A673 (cell line): ENCODE measurements around the gene ATP6AP1. TPM values are rescaled to one million over a fixed set of nuclear protein-coding genes. Genes with fewer than 3 reads are reported as not detected.

Source experiments
- BruUV-seq: library from RNA; stranded (reverse); fragments of 400-500 nt; replicated peaks from 2 replicates; lab custom pipeline; 2021; lab: Mats Ljungman, UMichigan
- CTCF ChIA-PET: fragments of 300-600 bp; sonication (Branson Sonifier 250); formaldehyde crosslinking; loops from one replicate; lab custom pipeline; 2022; ENCODE audit warnings: antibody characterized with exemption; lab: Charles Lee
- POLR2A ChIA-PET: fragments of 300-600 bp; sonication (Branson Sonifier 250); formaldehyde crosslinking; loops from one replicate; lab custom pipeline; 2022; ENCODE audit warnings: antibody characterized with exemption; ENCODE audit not compliant: low non-redundant PET; lab: Charles Lee
- DNase-seq: peaks from one replicate; pipeline ENCODE4 v3.0.0-alpha.2; 2015; ENCODE audit warnings: low spot score
- H3K27ac ChIP-seq: fragments of 200-600 bp; sonication (generic); 2 replicates; pipeline ENCODE4 v1.5.1; 2016; ENCODE audit warnings: mixed run types, low read depth, mild to moderate bottlenecking, mixed read lengths, antibody characterized with exemption, low read length; ENCODE audit not compliant: poor library complexity, severe bottlenecking
- H3K27me3 ChIP-seq: fragments of 200-600 bp; sonication (generic); replicated peaks from 2 replicates; pipeline ENCODE4 v1.6.1; 2017; ENCODE audit warnings: mixed run types, low read depth, mild to moderate bottlenecking, mixed read lengths, antibody characterized with exemption, low read length; ENCODE audit not compliant: insufficient read depth, poor library complexity
- H3K36me3 ChIP-seq: fragments of 200-600 bp; sonication (generic); 2 replicates; pipeline ENCODE4 v1.6.1; 2016; ENCODE audit warnings: mixed run types, mild to moderate bottlenecking, mixed read lengths, antibody characterized with exemption, low read length; ENCODE audit not compliant: insufficient read depth, poor library complexity, severe bottlenecking
- H3K4me1 ChIP-seq: fragments of 200-600 bp; sonication (generic); 2 replicates; pipeline ENCODE4 v1.6.1; 2017; ENCODE audit warnings: mixed run types, mild to moderate bottlenecking, mixed read lengths, antibody characterized with exemption, low read length; ENCODE audit not compliant: insufficient read depth, poor library complexity, severe bottlenecking
- H3K4me3 ChIP-seq: fragments of 200-600 bp; sonication (generic); 2 replicates; pipeline ENCODE4 v1.5.1; 2016; ENCODE audit warnings: low read depth, mixed run types, mild to moderate bottlenecking, mixed read lengths, low read length; ENCODE audit not compliant: poor library complexity, severe bottlenecking
- H3K9me3 ChIP-seq: fragments of 200-600 bp; sonication (generic); 2 replicates; pipeline ENCODE4 v1.6.1; 2016; ENCODE audit warnings: mixed run types, low read depth, mild to moderate bottlenecking, mixed read lengths, antibody characterized with exemption, low read length; ENCODE audit not compliant: poor library complexity, severe bottlenecking
- EZH2 ChIP-seq: fragments of 200-600 bp; sonication (generic); IDR thresholded peaks from 2 replicates; pipeline ENCODE4 v1.6.1; 2017; ENCODE audit warnings: borderline replicate concordance, low read depth, mild to moderate bottlenecking, mixed read lengths, antibody characterized with exemption, low read length; ENCODE audit not compliant: poor library complexity, severe bottlenecking
- intact Hi-C: fragments of 100-400 bp; cut with micrococcal nuclease; formaldehyde crosslinking; loops from one replicate; pipeline ENCODE4 v1.10.0; 2022; ENCODE audit not compliant: unreplicated experiment
- total RNA-seq: library from RNA; stranded (reverse); gene quantifications from 2 replicates; pipeline ENCODE4 v1.2.3, GENCODE V29; 2021
- TF ChIP-seq, protein P1 (sequence below): fragments of 300-800, 200-600 bp; sonication (generic); conservative IDR thresholded peaks from 2 replicates; pipeline ENCODE4 v1.5.1; 2017; ENCODE audit warnings: low read depth, mild to moderate bottlenecking, antibody characterized with exemption, low read length, moderate library complexity, mixed read lengths

Gene ATP6AP1
- total RNA-seq, 1 experiment from 2014 or later, result 77.1 TPM

DNA sequence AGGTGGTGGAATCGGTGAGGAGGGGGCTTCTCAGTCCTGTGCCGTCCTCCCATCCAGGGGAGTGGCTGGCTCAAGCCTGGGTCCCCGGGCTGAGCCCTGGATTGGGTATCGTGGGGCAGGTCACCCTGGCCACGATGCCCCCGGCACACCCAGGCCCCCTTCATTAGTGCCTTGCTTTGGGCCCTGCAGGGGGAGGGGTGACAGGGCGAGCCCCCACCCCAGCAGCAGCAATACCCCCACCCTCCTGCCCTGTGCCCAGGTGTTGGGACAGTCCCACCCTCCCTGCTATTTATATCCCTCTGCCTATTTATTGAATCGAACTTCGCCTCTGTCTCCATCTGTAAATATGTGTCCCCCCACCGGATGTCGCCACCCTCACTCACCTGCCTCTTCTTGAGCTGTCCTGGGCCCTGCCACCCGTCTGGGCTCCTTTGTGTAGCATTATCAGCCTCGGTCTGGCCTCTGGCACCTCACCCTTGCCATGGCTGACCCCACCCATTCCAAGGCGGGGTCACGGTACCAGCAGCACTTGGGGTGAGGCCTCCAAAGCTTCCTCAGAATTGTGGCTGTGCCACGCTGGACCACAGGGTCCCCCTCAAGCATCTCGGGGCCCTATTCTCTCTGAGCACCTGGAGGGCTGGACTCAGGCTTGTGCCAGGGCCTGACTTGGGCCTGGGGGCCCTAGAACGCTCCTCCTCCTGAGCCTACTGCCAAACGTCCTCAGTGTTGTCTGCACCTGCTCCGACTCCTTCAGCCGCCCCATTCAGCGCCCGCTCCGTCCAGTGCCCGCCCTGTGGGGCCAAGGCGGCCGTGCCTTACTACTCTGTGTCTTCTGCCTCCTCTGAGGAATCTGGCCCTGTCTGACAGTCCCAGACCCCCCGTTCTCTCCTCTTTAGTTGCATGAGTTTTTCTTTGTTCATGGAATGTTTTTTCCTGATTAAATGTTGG is 44.5 kb downstream of the ATP6AP1 start:
- no peak overlapping the region for H3K27ac ChIP-seq
- POLR2A ChIA-PET, result no interaction called here
- H3K9me3 ChIP-seq, result no peaks in the 10 kb centered on the region
- CTCF ChIA-PET, result no interaction called here
- DNase-seq, result no peak
- no peaks in the 10 kb centered on the region for H3K27me3 ChIP-seq
- H3K4me1 ChIP-seq, result no peaks in the 10 kb centered on the region
- no TSS peak for BruUV-seq
- peaks cover 5% of the 10 kb centered on the region for H3K36me3 ChIP-seq
- H3K4me3 ChIP-seq, result no peak overlapping the region
- TF ChIP-seq EZH2, result no peak
- TF ChIP-seq, protein P1, sequence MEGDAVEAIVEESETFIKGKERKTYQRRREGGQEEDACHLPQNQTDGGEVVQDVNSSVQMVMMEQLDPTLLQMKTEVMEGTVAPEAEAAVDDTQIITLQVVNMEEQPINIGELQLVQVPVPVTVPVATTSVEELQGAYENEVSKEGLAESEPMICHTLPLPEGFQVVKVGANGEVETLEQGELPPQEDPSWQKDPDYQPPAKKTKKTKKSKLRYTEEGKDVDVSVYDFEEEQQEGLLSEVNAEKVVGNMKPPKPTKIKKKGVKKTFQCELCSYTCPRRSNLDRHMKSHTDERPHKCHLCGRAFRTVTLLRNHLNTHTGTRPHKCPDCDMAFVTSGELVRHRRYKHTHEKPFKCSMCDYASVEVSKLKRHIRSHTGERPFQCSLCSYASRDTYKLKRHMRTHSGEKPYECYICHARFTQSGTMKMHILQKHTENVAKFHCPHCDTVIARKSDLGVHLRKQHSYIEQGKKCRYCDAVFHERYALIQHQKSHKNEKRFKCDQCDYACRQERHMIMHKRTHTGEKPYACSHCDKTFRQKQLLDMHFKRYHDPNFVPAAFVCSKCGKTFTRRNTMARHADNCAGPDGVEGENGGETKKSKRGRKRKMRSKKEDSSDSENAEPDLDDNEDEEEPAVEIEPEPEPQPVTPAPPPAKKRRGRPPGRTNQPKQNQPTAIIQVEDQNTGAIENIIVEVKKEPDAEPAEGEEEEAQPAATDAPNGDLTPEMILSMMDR, result no peak
- intact Hi-C loops, result no loop called here

DNA sequence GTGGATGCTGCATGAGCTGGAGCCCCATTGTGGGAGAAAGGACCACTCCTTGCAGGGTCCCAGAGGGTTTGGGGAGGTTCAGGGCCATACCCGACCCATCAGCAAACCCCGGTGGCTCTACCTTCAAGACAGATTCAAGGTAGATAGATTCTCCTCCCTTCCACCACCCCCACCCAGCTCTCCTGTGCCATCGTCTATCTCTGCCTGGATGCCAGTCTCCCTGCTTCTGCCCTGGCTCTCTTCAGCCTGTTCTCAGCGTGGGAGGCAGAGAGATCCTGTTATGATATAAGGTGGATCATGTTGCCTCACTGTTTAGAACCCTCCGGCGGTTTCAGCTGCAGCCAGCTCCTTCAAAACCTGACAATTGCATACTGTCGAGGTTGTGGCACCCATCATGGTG is 45.2 kb downstream of the ATP6AP1 start:
- no peaks in the 10 kb centered on the region for H3K9me3 ChIP-seq
- DNase-seq, result no peak
- H3K27me3 ChIP-seq, result no peaks in the 10 kb centered on the region
- no peak for TF ChIP-seq EZH2
- TF ChIP-seq, protein P1, result no peak
- no peaks in the 10 kb centered on the region for H3K4me1 ChIP-seq
- intact Hi-C loops, result no loop called here
- ChIA-PET POLR2A (no interaction called here), CTCF (no interaction called here)
- H3K4me3 ChIP-seq, result no peak overlapping the region
- H3K36me3 ChIP-seq, result no peaks in the 10 kb centered on the region
- BruUV-seq, result no TSS peak
- H3K27ac ChIP-seq, result no peak overlapping the region

DNA sequence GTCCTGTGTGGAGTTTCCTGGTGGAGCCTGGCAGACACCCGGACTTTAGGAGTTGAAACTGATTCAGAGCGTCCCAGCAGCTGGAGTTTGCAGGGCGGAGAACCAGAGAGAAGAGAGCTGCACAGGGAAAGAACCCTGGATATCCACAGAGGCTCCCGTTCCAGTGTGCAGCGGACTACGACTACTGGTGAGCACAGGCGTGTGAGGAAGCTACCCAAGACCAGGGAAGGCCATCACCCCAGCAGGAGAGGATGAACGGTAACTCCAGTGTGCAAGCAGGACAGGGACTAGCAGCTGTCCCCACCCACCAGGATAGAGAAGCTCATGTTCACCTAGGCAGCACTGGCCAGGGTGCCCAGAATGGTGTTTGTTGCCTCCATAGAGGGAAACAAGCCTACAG is 48.3 kb downstream of the ATP6AP1 start:
- no TSS peak for BruUV-seq
- ChIA-PET POLR2A (no interaction called here), CTCF (no interaction called here)
- H3K9me3 ChIP-seq, result no peaks in the 10 kb centered on the region
- no peaks in the 10 kb centered on the region for H3K4me1 ChIP-seq
- TF ChIP-seq, protein P1, result no peak
- TF ChIP-seq EZH2, result no peak
- H3K4me3 ChIP-seq, result no peak overlapping the region
- intact Hi-C loops, result no loop called here
- H3K27me3 ChIP-seq, result no peaks in the 10 kb centered on the region
- H3K36me3 ChIP-seq, result no peaks in the 10 kb centered on the region
- no peak for DNase-seq
- H3K27ac ChIP-seq, result no peak overlapping the region
